CD14-positive monocyte (primary cell): ENCODE data around the gene HADH. TPM values are rescaled to one million over a fixed set of nuclear protein-coding genes. Genes with fewer than 3 reads are reported as not detected.

Source experiments
- DNase-seq, 3 donors: peaks; one replicate each; pipeline ENCODE4 v3.0.0-alpha.2; 2011 to 2022
- H2AFZ ChIP-seq: 2 replicates; pipeline ENCODE4 v1.6.0; 2012; ENCODE audit warnings: mild to moderate bottlenecking, low read depth, low read length, inconsistent platforms; ENCODE audit not compliant: insufficient read depth, poor library complexity, severe bottlenecking
- H3K27ac ChIP-seq, 2 donors: 1 replicate in 1 of 2; 2 replicates in 1 of 2; pipeline ENCODE4 v1.5.1; 2012 to 2013; ENCODE audit warnings: low read length in 2 of 2, control low read depth in 1 of 2, inconsistent platforms in 1 of 2, low read depth in 1 of 2, mild to moderate bottlenecking in 1 of 2
- H3K27me3 ChIP-seq, 2 donors: one replicate each; pipeline versions ENCODE4 v1.6.0 to v1.6.1; 2011 to 2013; ENCODE audit warnings: low read length in 2 of 2; ENCODE audit not compliant: control insufficient read depth in 2 of 2, insufficient read depth in 2 of 2
- H3K36me3 ChIP-seq, 2 donors: replicated peaks in 1 of 2; 1 replicate in 1 of 2; 2 replicates in 1 of 2; pipeline versions ENCODE4 v1.5.1 to v1.6.1; 2012 to 2013; ENCODE audit warnings: low read length in 2 of 2, control low read depth in 1 of 2, inconsistent platforms in 1 of 2, mild to moderate bottlenecking in 1 of 2; ENCODE audit not compliant: insufficient read depth in 2 of 2, control insufficient read depth in 1 of 2
- H3K4me1 ChIP-seq, 2 donors: 1 replicate in 1 of 2; 2 replicates in 1 of 2; pipeline versions ENCODE4 v1.5.1 to v1.6.1; 2012 to 2013; ENCODE audit warnings: low read length in 2 of 2, control low read depth in 1 of 2, inconsistent platforms in 1 of 2, mild to moderate bottlenecking in 1 of 2, moderate library complexity in 1 of 2; ENCODE audit not compliant: insufficient read depth in 2 of 2, control insufficient read depth in 1 of 2
- H3K4me2 ChIP-seq: replicated peaks from 2 replicates; pipeline ENCODE3; 2012; ENCODE audit warnings: low read length, moderate library complexity, mild to moderate bottlenecking; ENCODE audit not compliant: poor library complexity, severe bottlenecking; ENCODE audit errors: extremely low read depth
- H3K4me3 ChIP-seq, 3 experiments: fragments of 200-600 bp in 1 of 3; sonication (generic) in 1 of 3; replicated peaks in 1 of 3; 1 replicate in 2 of 3; 2 replicates in 1 of 3; pipeline ENCODE4 v1.5.1; 2011 to 2013; ENCODE audit warnings: low read length in 3 of 3, mild to moderate bottlenecking in 3 of 3, control low read depth in 2 of 3, low read depth in 2 of 3, inconsistent platforms in 1 of 3, moderate library complexity in 1 of 3
- H3K79me2 ChIP-seq: 2 replicates; pipeline ENCODE4 v1.6.0; 2012; ENCODE audit warnings: mild to moderate bottlenecking, control low read depth, inconsistent platforms, low read length, moderate library complexity; ENCODE audit not compliant: insufficient read depth
- H3K9ac ChIP-seq: 2 replicates; pipeline ENCODE4 v1.6.0; 2017; ENCODE audit warnings: low read length, mild to moderate bottlenecking; ENCODE audit not compliant: insufficient read depth, poor library complexity, severe bottlenecking
- H3K9me3 ChIP-seq, 2 donors: replicated peaks in 1 of 2; 1 replicate in 1 of 2; 2 replicates in 1 of 2; pipeline versions ENCODE4 v1.5.1 to v1.6.1; 2012 to 2013; ENCODE audit warnings: low read length in 2 of 2, control low read depth in 1 of 2; ENCODE audit not compliant: control insufficient read depth in 1 of 2, insufficient read depth in 1 of 2
- H4K20me1 ChIP-seq: 2 replicates; pipeline ENCODE4 v1.6.0; 2012; ENCODE audit warnings: mild to moderate bottlenecking, low read length, control low read depth, moderate library complexity; ENCODE audit not compliant: insufficient read depth
- H3K27ac Mint-ChIP-seq, 7 donors: one replicate each; pipeline ENCODE4 v1.8.0; 2020; ENCODE audit warnings: mild to moderate bottlenecking in 7 of 7, mixed read lengths in 7 of 7, moderate library complexity in 6 of 7, inconsistent platforms in 2 of 7
- H3K27me3 Mint-ChIP-seq, 3 donors: one replicate each; pipeline ENCODE4 v1.8.0; 2021 to 2022; ENCODE audit warnings: low read depth in 3 of 3, mild to moderate bottlenecking in 3 of 3, mixed read lengths in 3 of 3, moderate library complexity in 3 of 3, inconsistent platforms in 1 of 3
- H3K36me3 Mint-ChIP-seq, 2 donors: one replicate each; pipeline ENCODE4 v1.8.0; 2020; ENCODE audit warnings: mixed read lengths in 2 of 2, inconsistent platforms in 1 of 2, mild to moderate bottlenecking in 1 of 2
- H3K4me1 Mint-ChIP-seq: one replicate; pipeline ENCODE4 v1.8.0; 2020; ENCODE audit warnings: mild to moderate bottlenecking, mixed read lengths
- H3K4me3 Mint-ChIP-seq, 2 donors: one replicate each; pipeline ENCODE4 v1.8.0; 2020; ENCODE audit warnings: mild to moderate bottlenecking in 2 of 2, mixed read lengths in 2 of 2, moderate library complexity in 1 of 2
- H3K9me3 Mint-ChIP-seq, 7 donors: one replicate each; pipeline ENCODE4 v1.8.0; 2020 to 2022; ENCODE audit warnings: mixed read lengths in 7 of 7, mild to moderate bottlenecking in 6 of 7, moderate library complexity in 6 of 7, inconsistent platforms in 2 of 7
- WGBS: methylation state at CpG from one replicate; pipeline ENCODE4 v1.1.5; 2013; ENCODE audit warnings: missing lambda C conversion rate; ENCODE audit not compliant: insufficient coverage; 5-methylcytosine and 5-hydroxymethylcytosine counted together
- intact Hi-C, 2 donors: fragments of 100-400 bp; cut with micrococcal nuclease; formaldehyde crosslinking; loops; one replicate each; pipeline versions ENCODE4 v1.15.0 to v1.15.1; 2023
- polyA plus RNA-seq, 3 donors: library from polyadenylated mRNA; depleted of rRNA in 1 of 3; unstranded in 2 of 3; stranded (reverse) in 1 of 3; fragments of 300-500 nt in 2 of 3; fragments of >200 nt in 1 of 3; fragmentation: Illumina TruSeq in 2 of 3; gene quantifications; 1 replicate in 2 of 3; 2 replicates in 1 of 3; pipeline ENCODE4 v1.2.3, GENCODE V29; 2012 to 2021
- TF ChIP-seq, protein P1 (sequence below): fragments of 200-600 bp; IDR thresholded peaks from one replicate; pipeline ENCODE4 v1.8.0; 2022; ENCODE audit warnings: antibody characterized with exemption, mild to moderate bottlenecking

HADH gene
- polyA plus RNA-seq, 3 donors: 8.4 to 19.4 (median 19.4) TPM

DNA sequence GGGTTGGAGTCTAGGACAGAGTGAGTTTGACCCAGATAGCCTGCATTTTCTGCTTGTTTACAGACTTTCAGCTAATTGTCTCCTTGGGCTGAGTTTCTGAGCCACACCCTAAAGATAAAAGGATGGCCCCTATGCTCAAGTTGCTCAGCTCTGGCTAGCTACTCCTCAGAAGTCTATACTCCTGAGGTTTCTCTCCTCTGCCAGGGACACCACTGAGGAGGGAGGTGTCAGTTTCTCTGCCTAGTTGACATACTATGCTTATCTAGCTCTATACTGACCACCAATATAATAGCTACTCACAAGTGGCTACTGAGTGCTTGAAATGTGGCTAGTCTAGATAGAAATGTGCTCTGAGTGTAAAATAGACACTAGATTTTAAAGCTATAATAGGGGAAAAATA, 23.6 kb downstream of the HADH start:
- no peak overlapping the region for H3K27ac ChIP-seq
- H3K4me1 ChIP-seq: no peaks in the 10 kb centered on the region
- H3K9me3 ChIP-seq: no peaks in the 10 kb centered on the region
- no peaks in the 10 kb centered on the region for H3K79me2 ChIP-seq
- peaks cover 12 to 39% of the 10 kb centered on the region in 2 donors for H3K36me3 ChIP-seq
- TF ChIP-seq, protein P1, sequence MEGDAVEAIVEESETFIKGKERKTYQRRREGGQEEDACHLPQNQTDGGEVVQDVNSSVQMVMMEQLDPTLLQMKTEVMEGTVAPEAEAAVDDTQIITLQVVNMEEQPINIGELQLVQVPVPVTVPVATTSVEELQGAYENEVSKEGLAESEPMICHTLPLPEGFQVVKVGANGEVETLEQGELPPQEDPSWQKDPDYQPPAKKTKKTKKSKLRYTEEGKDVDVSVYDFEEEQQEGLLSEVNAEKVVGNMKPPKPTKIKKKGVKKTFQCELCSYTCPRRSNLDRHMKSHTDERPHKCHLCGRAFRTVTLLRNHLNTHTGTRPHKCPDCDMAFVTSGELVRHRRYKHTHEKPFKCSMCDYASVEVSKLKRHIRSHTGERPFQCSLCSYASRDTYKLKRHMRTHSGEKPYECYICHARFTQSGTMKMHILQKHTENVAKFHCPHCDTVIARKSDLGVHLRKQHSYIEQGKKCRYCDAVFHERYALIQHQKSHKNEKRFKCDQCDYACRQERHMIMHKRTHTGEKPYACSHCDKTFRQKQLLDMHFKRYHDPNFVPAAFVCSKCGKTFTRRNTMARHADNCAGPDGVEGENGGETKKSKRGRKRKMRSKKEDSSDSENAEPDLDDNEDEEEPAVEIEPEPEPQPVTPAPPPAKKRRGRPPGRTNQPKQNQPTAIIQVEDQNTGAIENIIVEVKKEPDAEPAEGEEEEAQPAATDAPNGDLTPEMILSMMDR: no peak
- no peaks in the 10 kb centered on the region for H3K27me3 ChIP-seq
- Mint-ChIP-seq H3K9me3 (no peaks in the 10 kb centered on the region), H3K27ac (no peak overlapping the region), H3K27me3 (peaks cover 0 to 2% (median 0%) of the 10 kb centered on the region in 3 donors), H3K4me1 (peaks cover 2% of the 10 kb centered on the region), H3K4me3 (no peak overlapping the region), H3K36me3 (peaks cover 45 to 64% of the 10 kb centered on the region in 2 donors)
- H3K4me3 ChIP-seq: no peak overlapping the region
- H3K9ac ChIP-seq: no peak overlapping the region
- intact Hi-C loops: no loop called here
- H4K20me1 ChIP-seq: no peaks in the 10 kb centered on the region
- H2AFZ ChIP-seq: no peak overlapping the region
- no peak for DNase-seq
- no peak overlapping the region for H3K4me2 ChIP-seq

DNA sequence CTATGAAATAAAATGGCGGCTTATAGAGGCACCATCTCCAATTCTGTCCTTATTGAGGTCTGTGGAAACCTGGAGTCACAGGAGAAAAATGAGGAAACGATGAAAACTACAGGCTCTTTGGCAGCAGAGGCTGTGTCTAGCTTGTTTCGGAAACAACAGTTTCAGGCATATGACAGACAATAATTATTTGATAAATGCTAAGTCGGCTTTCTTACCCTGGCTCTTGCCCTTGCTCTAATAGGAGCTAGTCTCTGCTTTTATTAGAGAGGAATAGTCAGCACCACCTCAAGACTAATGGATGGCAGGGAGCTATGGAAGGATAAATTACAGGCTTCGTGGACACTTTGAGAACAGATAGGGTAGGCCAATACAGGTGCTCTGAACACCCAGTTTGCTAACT, 24.3 kb downstream of the HADH start:
- no peaks in the 10 kb centered on the region for H3K9me3 ChIP-seq
- H3K9ac ChIP-seq: no peak overlapping the region
- Mint-ChIP-seq H3K36me3 (peaks cover 45 to 64% of the 10 kb centered on the region in 2 donors), H3K27me3 (peaks cover 0 to 2% (median 0%) of the 10 kb centered on the region in 3 donors), H3K4me1 (peaks cover under 1% of the 10 kb centered on the region), H3K4me3 (no peak overlapping the region), H3K27ac (no peak overlapping the region), H3K9me3 (no peaks in the 10 kb centered on the region)
- DNase-seq: no peak
- no peaks in the 10 kb centered on the region for H3K27me3 ChIP-seq
- no peak overlapping the region for H3K4me3 ChIP-seq
- H3K4me1 ChIP-seq: no peaks in the 10 kb centered on the region
- H3K36me3 ChIP-seq: peaks cover 12 to 39% of the 10 kb centered on the region in 2 donors
- H3K79me2 ChIP-seq: no peaks in the 10 kb centered on the region
- no peak overlapping the region for H2AFZ ChIP-seq
- H4K20me1 ChIP-seq: no peaks in the 10 kb centered on the region
- WGBS: 97% methylated on average over 3 of the region's 5 CpGs
- H3K4me2 ChIP-seq: no peak overlapping the region
- TF ChIP-seq, protein P1: no peak
- intact Hi-C loops: no loop called here
- H3K27ac ChIP-seq: no peak overlapping the region
